GM19395 (cell line): ENCODE measurements around the gene CLIC5.

Experiments
- ATAC-seq: cut with Tn5 transposase; IDR thresholded peaks from one replicate; pipeline ENCODE4 v1.9.1; 2021; ENCODE audit warnings: mild to moderate bottlenecking, moderate library complexity; ENCODE audit not compliant: unreplicated experiment

The CLIC5 gene

GRCh38 chr6:45900808-45901752 lies 114.6 kb downstream of the CLIC5 start:
- ATAC-seq: no peak

GRCh38 chr6:45899683-45899946 lies 116.0 kb downstream of the CLIC5 start:
- no peak for ATAC-seq

- ATAC-seq: no peak
Observed at GRCh38 chr6:45898941-45899682, 116.5 kb downstream of the CLIC5 start.

GRCh38 chr6:45896783-45897441 lies 118.7 kb downstream of the CLIC5 start:
- ATAC-seq: no peak

GRCh38 chr6:45895569-45895968 lies 120.1 kb downstream of the CLIC5 start:
- ATAC-seq: no peak

DNA sequence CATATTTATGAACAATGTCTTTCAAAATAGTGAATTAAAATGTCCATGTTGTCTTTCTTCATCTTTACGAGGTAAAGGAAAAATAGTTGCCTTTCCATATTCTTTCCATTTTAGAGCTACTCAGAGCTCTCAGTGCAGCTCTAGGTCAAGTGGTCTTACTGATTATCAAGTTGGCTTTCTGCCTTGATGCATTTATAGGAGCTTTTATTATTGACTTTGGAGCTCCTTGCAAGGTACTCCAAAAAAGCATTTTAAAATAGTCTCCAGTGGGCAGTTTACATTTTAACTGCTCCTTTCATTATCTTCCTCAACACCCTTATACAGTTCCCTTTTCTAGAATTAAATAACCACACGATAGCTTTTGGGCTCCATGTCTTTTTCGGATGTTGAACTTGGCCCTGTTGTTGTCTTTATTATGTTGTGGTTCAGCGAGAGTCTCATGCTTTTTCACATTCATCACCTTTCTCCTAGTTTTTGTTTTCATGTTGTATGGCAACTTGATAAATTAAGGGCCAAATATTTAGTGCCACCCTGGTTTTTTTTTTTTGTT lies 122.9 kb downstream of the CLIC5 start:
- no peak for ATAC-seq

DNA sequence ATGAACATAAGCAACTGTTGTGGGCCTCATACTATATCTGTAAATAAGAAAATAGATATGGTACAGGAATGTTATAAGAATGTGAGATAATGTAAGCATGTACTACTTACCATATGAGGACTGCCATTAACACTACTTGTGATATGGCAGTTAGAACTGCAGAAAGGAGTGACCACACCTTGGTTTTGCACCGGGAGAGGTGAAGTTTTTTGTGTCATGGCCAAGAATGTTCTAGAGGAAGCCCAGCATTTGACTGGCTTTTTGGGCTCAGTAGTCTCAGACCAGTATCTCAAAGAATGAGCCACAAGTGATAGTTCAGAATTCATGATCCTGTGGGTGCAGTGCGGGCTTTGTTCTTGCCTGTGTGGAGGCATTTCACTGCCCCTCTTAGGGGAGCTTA lies 123.5 kb downstream of the CLIC5 start:
- no peak for ATAC-seq

DNA sequence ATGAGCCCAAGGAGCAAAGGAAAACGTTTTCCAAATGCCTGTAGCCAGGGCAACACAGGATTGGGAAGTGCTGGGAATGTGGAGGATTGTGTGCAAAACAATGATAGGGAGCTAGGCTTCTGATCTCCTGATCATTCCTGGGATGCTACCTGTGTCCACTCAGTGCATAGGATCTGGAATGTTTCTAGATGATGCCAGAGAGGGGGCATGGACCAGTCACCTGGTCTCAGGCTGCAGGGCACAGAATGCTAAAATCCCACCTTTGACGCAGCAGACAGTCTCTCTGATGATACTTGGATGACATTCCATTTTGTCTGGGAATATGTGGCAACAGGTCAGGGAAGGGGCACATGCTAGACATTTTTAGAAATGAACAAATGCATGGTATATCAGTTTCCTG lies 128.9 kb downstream of the CLIC5 start:
- no peak for ATAC-seq

- no peak for ATAC-seq
Observed at GRCh38 chr6:45884336-45884735, 131.3 kb downstream of the CLIC5 start.

- no peak for ATAC-seq
Observed at GRCh38 chr6:45882671-45883070, 133.0 kb downstream of the CLIC5 start.

DNA sequence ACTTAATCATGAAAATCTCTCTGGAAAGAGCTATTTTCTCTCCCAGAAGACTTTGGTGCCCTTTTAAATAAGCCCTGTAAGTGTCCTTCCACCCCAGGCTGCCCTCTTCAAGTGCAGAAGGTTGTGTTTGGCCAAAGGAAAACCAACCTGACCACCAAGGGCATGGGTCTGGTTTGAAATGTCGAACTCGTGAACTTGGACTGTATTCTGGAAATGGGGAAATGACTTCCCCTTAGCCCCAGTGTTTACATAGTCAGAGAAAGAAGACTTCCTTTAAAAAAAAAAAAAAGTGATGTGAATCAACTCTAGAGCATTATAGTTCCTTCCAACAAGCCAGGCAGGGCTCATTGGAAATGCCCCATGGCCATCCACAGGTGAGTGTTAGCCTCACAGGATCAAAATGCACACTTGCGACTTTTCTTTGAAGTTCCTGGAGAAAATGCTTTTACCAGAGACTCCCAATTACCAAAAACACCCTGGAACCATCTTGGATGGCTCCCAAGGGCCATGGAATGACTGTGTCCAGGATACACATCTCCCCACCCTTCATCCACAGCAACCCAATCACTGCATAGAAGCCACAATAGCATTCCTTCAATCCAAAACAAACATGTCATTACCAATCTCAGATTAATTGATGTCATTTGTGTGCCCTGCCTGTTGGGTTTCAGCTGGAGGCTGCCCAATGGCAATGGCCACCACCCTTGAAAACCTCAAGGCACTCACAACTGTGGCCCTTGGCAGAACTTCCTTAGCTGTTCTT lies 133.8 kb downstream of the CLIC5 start:
- ATAC-seq: no peak

DNA sequence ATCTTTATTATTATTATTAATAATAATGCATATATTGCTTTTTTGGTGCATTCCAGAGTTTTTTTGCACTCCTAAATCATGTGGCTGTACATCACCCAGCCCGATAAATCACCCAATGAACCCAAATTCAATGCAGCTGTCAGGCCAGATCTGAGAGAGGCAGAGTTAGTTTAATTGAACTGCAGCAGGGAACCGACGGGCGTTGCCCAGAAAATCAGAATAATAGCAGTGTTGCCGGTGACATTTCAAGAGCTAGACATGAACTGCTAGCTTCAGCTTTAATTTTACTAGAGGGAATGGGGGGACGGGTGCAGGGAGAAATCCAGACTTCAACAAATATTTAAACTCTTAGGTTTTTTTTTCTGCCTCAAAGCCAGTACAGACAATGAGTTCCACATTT lies 135.0 kb downstream of the CLIC5 start:
- ATAC-seq: no peak

DNA sequence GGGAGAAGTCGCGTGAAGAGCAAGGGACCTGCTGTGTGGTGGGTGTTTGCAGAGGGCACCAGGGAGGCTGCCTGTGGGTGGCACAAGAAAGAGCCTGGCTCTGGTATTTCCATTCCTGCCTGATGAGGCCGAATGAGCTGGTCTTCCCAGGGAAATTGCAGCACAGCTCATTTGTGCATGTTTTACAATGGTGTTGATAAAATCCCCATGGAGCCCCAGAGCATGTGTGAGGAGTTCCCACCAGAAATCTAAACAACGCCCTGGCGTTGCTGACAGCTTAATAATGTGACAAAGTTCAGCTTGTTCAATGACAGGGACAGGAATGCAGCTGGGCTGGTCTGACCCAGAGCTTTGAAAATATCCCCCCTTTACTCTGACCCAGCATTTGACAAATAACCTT lies 135.5 kb downstream of the CLIC5 start:
- no peak for ATAC-seq

- no peak for ATAC-seq
Observed at GRCh38 chr6:45877970-45878590, 137.6 kb downstream of the CLIC5 start.

GRCh38 chr6:45872827-45873365 lies 142.8 kb downstream of the CLIC5 start:
- ATAC-seq: no peak

- ATAC-seq: no peak
Observed at GRCh38 chr6:45870531-45870930, 145.1 kb downstream of the CLIC5 start.

- ATAC-seq: no peak
Observed at GRCh38 chr6:45864651-45865050, 151.0 kb downstream of the CLIC5 start.

- ATAC-seq: no peak
Observed at GRCh38 chr6:45858691-45859090, 157.0 kb downstream of the CLIC5 start.

DNA sequence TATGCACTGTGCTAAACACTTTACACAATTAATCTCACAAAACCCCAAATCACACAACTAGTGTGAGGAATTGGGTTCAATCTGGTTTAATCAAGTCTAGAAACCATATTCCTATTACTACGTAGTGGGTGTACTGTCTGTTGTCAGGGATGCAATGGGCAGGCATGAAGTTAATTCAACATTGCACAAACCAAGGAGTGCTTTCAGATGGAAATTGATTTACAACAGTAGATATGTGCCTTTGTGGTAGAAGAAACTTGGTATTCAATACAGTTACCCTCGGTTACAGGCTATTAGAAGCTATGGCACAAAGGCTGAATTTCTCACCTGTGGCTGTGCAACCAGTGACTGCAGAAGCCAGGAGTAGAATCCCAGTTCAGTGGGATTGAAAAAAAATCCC lies 157.8 kb downstream of the CLIC5 start:
- ATAC-seq: no peak
